Testis (tissue), 3 donors: Measurements from ENCODE around the gene RNF220. TPM values are rescaled to one million over a fixed set of nuclear protein-coding genes. Genes with fewer than 3 reads are reported as not detected.

Experiments
- DNase-seq: peaks from one replicate; pipeline ENCODE4 v3.0.0-alpha.2; 2019
- H3K27ac ChIP-seq, 2 donors: fragments of 200-600 bp; sonication (generic); one replicate each; pipeline ENCODE4 v1.5.1; 2019
- H3K27me3 ChIP-seq: fragments of 200-600 bp; sonication (generic); one replicate; pipeline ENCODE4 v1.5.1; 2019
- H3K36me3 ChIP-seq: fragments of 200-600 bp; sonication (generic); one replicate; pipeline ENCODE4 v1.5.1; 2017; ENCODE audit warnings: low read depth; ENCODE audit errors: missing control alignments
- H3K4me1 ChIP-seq: fragments of 200-600 bp; sonication (generic); one replicate; pipeline ENCODE4 v1.5.1; 2019
- H3K4me3 ChIP-seq, 2 donors: fragments of 200-600 bp; sonication (generic); one replicate each; pipeline ENCODE4 v1.5.1; 2017 to 2019
- H3K9me3 ChIP-seq: fragments of 200-600 bp; sonication (generic); one replicate; pipeline ENCODE4 v1.5.1; 2017
- CTCF ChIP-seq, 3 experiments: fragments of 450-650 bp in 2 of 3; fragments of 200-600 bp in 1 of 3; sonication (generic) in 1 of 3; IDR thresholded peaks; one replicate each; pipeline ENCODE4 v1.5.1; 2016 to 2019; ENCODE audit warnings: antibody characterized with exemption in 3 of 3, mild to moderate bottlenecking in 2 of 3, moderate library complexity in 1 of 3
- POLR2A ChIP-seq: fragments of 450-650 bp; IDR thresholded peaks from one replicate; pipeline ENCODE4 v1.6.1; 2017; ENCODE audit warnings: antibody characterized with exemption, mild to moderate bottlenecking, moderate library complexity
- WGBS, 2 donors: methylation state at CpG; one replicate each; pipeline ENCODE4 v1.1.5; 2018; 5-methylcytosine and 5-hydroxymethylcytosine counted together
- intact Hi-C: fragments of 100-400 bp; cut with DNase I; formaldehyde crosslinking; loops from one replicate; pipeline ENCODE4 v1.15.1; 2023; ENCODE audit warnings: low total_unique reads
- polyA plus RNA-seq: library from polyadenylated mRNA; stranded (reverse); fragments of 350-450 nt; fragmentation: Illumina TruSeq; extraction: RNeasy Lipid Tissue Mini Kit (QIAGEN cat#74804); gene quantifications from one replicate; pipeline ENCODE4 v1.2.3, GENCODE V29; 2014; ENCODE audit warnings: low read depth, low replicate concordance; ENCODE audit not compliant: insufficient read depth
- total RNA-seq, 2 donors: library from RNA; depleted of rRNA; stranded (reverse); fragments of >200 nt; gene quantifications; one replicate each; pipeline ENCODE4 v1.2.3, GENCODE V29; 2016

The RNF220 gene
- total and polyA plus RNA-seq, 3 donors from 2014 or later: 99.3 to 148 (median 126) TPM

GRCh38 chr1:44646261-44647110, 241.4 kb downstream of the RNF220 start:
- TF ChIP-seq CTCF (IDR thresholded peaks at IDR 0.05) (no peak), POLR2A (no peak)
- no peak overlapping the region for H3K4me3 ChIP-seq
- whole genome bisulfite sequencing, 2 donors: 88 to 94% methylated on average over 27 to 28 of the region's 28 CpGs

GRCh38 chr1:44647896-44648295, 242.8 kb downstream of the RNF220 start:
- Histone ChIP-seq H3K27ac (no peak overlapping the region), H3K4me3 (no peak overlapping the region), H3K36me3 (no peaks in the 10 kb centered on the region), H3K9me3 (no peaks in the 10 kb centered on the region), H3K4me1 (no peaks in the 10 kb centered on the region), H3K27me3 (no peaks in the 10 kb centered on the region)
- intact Hi-C loops: no loop called here
- no peak for DNase-seq
- TF ChIP-seq CTCF (IDR thresholded peaks at IDR 0.05): no peak
- 82 to 92% methylated on average over 2 of the region's 2 CpGs for WGBS, 2 donors

More at GRCh38 chr1:44646261-44647110, 241.4 kb downstream of the RNF220 start:
- intact Hi-C loops: no loop called here
- no peaks in the 10 kb centered on the region for H3K4me1 ChIP-seq
- no peak for DNase-seq
- H3K9me3 ChIP-seq: no peaks in the 10 kb centered on the region
- no peaks in the 10 kb centered on the region for H3K27me3 ChIP-seq
- H3K36me3 ChIP-seq: no peaks in the 10 kb centered on the region
- peak overlapping the region in 1 of 2 donors; percentile 19 for H3K27ac ChIP-seq

- H3K4me1 ChIP-seq: no peaks in the 10 kb centered on the region
- no peaks in the 10 kb centered on the region for H3K9me3 ChIP-seq
- H3K27ac ChIP-seq: no peak overlapping the region
- TF ChIP-seq CTCF (IDR thresholded peaks at IDR 0.05) (no peak), POLR2A (no peak)
- no peak overlapping the region for H3K4me3 ChIP-seq
- no peaks in the 10 kb centered on the region for H3K36me3 ChIP-seq
- 88 to 91% methylated on average over 11 to 13 of the region's 13 CpGs for WGBS, 2 donors
- intact Hi-C loops: no loop called here
- no peak for DNase-seq
- H3K27me3 ChIP-seq: no peaks in the 10 kb centered on the region
These were observed 243.6 kb downstream of the RNF220 start for GRCh38 chr1:44648529-44649250.

GRCh38 chr1:44649788-44650158, 244.7 kb downstream of the RNF220 start:
- no peaks in the 10 kb centered on the region for H3K4me1 ChIP-seq
- TF ChIP-seq CTCF (IDR thresholded peaks at IDR 0.05): no peak
- TF ChIP-seq POLR2A: no peak
- intact Hi-C loops: no loop called here
- no peaks in the 10 kb centered on the region for H3K9me3 ChIP-seq
- no peaks in the 10 kb centered on the region for H3K27me3 ChIP-seq
- no peak for DNase-seq
- H3K27ac ChIP-seq: no peak overlapping the region
- 89 to 92% methylated on average over 7 to 13 of the region's 13 CpGs for WGBS, 2 donors
- H3K36me3 ChIP-seq: no peaks in the 10 kb centered on the region
- no peak overlapping the region for H3K4me3 ChIP-seq
